ENCODE results near the gene MARK4. TPM values are rescaled to one million over a fixed set of nuclear protein-coding genes. Genes with fewer than 3 reads are reported as not detected.

The MARK4 gene
- total RNA-seq, 1 donor from 2014 or later = 10.8 TPM

DNA sequence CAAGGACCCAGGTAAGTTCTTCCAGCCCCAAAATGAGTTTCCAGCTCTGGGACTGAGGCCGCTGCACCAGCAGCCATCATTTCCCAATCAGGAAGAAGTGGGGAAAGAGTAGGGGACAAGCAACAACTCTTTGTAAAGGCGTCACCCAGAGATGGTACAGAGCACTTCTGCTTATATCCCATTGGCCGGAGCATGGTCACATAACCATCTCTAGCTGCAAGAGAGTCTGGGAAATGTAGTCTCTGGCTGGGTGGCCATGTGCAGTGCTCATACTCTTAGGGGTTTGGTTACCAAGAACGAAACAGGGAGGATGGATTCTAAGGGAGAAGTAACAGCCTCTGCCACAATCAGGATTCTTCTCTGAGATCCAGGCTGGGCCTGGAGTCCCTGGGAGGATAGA, 45.3 kb downstream of the MARK4 start:
- Histone ChIP-seq H3K36me3 (ENCODE audit: control insufficient read depth, insufficient read depth, low read length) (peaks cover 9% of the 10 kb centered on the region), H3K27me3 (ENCODE audit: control insufficient read depth, insufficient read depth, low read length) (no peaks in the 10 kb centered on the region), H3K4me3 (ENCODE audit: low read depth, low read length) (no peak overlapping the region)
- FAIRE-seq (no peak), DNase-seq (ENCODE audit: low read depth) (no peak)
- TF ChIP-seq, protein P1, sequence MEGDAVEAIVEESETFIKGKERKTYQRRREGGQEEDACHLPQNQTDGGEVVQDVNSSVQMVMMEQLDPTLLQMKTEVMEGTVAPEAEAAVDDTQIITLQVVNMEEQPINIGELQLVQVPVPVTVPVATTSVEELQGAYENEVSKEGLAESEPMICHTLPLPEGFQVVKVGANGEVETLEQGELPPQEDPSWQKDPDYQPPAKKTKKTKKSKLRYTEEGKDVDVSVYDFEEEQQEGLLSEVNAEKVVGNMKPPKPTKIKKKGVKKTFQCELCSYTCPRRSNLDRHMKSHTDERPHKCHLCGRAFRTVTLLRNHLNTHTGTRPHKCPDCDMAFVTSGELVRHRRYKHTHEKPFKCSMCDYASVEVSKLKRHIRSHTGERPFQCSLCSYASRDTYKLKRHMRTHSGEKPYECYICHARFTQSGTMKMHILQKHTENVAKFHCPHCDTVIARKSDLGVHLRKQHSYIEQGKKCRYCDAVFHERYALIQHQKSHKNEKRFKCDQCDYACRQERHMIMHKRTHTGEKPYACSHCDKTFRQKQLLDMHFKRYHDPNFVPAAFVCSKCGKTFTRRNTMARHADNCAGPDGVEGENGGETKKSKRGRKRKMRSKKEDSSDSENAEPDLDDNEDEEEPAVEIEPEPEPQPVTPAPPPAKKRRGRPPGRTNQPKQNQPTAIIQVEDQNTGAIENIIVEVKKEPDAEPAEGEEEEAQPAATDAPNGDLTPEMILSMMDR (IDR thresholded peaks at IDR 0.05; ENCODE audit: insufficient read depth, low read length, severe bottlenecking) = no peak

DNA sequence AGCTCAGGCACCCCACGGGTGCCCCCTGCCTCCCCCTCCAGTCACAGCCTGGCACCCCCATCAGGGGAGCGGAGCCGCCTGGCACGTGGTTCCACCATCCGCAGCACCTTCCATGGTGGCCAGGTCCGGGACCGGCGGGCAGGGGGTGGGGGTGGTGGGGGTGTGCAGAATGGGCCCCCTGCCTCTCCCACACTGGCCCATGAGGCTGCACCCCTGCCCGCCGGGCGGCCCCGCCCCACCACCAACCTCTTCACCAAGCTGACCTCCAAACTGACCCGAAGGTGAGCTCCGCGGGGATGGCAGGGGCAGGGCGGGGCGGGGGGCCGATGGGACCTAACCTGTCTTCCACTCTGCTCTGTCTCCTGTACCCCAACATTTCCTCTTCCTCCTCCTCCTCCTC, 46.6 kb downstream of the MARK4 start:
- DNase-seq (ENCODE audit: low read depth) (no peak), FAIRE-seq (no peak)
- no peak overlapping the region for H3K4me3 ChIP-seq (ENCODE audit: low read depth, low read length)
- TF ChIP-seq, protein P1 (IDR thresholded peaks at IDR 0.05; ENCODE audit: insufficient read depth, low read length, severe bottlenecking) = no peak
- H3K27me3 ChIP-seq (ENCODE audit: control insufficient read depth, insufficient read depth, low read length) = no peaks in the 10 kb centered on the region
- H3K36me3 ChIP-seq (ENCODE audit: control insufficient read depth, insufficient read depth, low read length) = peaks cover 8% of the 10 kb centered on the region

DNA sequence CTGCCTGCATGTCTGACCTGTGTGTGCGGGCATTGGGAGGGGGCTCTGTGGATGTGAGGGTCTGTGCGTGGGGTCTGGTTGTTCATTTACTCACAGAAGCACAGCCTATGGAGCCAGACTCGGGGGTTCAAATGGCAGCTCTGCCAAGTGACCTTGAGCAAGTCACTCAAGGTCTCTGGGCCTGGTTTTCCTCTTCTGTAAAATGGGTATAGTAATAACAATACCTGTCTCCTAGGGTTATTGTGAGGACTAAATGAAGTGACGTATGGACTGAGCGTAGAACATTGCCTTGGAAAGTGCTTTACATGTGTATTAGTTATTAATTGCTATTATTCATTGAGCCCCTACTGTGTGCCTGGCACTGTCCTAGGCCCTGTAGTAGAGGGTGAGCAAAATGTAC, 47.2 kb downstream of the MARK4 start:
- peaks cover 8% of the 10 kb centered on the region for H3K36me3 ChIP-seq (ENCODE audit: control insufficient read depth, insufficient read depth, low read length)
- TF ChIP-seq, protein P1 (IDR thresholded peaks at IDR 0.05; ENCODE audit: insufficient read depth, low read length, severe bottlenecking) = no peak
- H3K4me3 ChIP-seq (ENCODE audit: low read depth, low read length) = no peak overlapping the region
- H3K27me3 ChIP-seq (ENCODE audit: control insufficient read depth, insufficient read depth, low read length) = no peaks in the 10 kb centered on the region
- no peak for FAIRE-seq
- no peak for DNase-seq (ENCODE audit: low read depth)

DNA sequence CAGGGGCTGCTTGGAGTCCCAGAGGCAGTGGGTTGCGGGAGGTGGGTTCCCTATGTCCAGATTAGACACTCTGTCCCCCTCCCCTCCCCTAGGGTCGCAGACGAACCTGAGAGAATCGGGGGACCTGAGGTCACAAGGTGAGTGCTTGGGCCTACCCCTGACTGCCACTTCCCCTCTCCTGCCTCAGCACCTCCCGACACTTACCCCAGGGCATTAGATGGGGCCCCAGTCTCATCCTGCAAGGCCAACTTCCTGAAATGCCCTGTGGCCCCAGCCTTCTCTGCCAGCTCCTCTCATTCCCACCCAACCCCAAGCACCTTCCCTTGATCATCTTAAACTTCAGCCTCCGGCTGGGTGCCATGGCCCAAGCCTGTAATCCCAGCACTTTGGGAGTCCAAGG, 48.6 kb downstream of the MARK4 start:
- no peak for DNase-seq (ENCODE audit: low read depth)

DNA sequence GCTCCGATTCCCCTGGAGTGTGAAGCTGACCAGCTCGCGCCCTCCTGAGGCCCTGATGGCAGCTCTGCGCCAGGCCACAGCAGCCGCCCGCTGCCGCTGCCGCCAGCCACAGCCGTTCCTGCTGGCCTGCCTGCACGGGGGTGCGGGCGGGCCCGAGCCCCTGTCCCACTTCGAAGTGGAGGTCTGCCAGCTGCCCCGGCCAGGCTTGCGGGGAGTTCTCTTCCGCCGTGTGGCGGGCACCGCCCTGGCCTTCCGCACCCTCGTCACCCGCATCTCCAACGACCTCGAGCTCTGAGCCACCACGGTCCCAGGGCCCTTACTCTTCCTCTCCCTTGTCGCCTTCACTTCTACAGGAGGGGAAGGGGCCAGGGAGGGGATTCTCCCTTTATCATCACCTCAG, 51.3 kb downstream of the MARK4 start:
- TF ChIP-seq, protein P1 (IDR thresholded peaks at IDR 0.05; ENCODE audit: insufficient read depth, low read length, severe bottlenecking) = no peak
- H3K27me3 ChIP-seq (ENCODE audit: control insufficient read depth, insufficient read depth, low read length) = no peaks in the 10 kb centered on the region
- DNase-seq (ENCODE audit: low read depth) (no peak), FAIRE-seq (no peak)
- no peak overlapping the region for H3K4me3 ChIP-seq (ENCODE audit: low read depth, low read length)
- peaks cover 6% of the 10 kb centered on the region for H3K36me3 ChIP-seq (ENCODE audit: control insufficient read depth, insufficient read depth, low read length)

More for the DNA sequence above, 48.6 kb downstream of the MARK4 start:
- no peak for FAIRE-seq
- TF ChIP-seq, protein P1 (IDR thresholded peaks at IDR 0.05; ENCODE audit: insufficient read depth, low read length, severe bottlenecking) = no peak
- Histone ChIP-seq H3K36me3 (ENCODE audit: control insufficient read depth, insufficient read depth, low read length) (peaks cover 7% of the 10 kb centered on the region), H3K27me3 (ENCODE audit: control insufficient read depth, insufficient read depth, low read length) (no peaks in the 10 kb centered on the region), H3K4me3 (ENCODE audit: low read depth, low read length) (no peak overlapping the region)

DNA sequence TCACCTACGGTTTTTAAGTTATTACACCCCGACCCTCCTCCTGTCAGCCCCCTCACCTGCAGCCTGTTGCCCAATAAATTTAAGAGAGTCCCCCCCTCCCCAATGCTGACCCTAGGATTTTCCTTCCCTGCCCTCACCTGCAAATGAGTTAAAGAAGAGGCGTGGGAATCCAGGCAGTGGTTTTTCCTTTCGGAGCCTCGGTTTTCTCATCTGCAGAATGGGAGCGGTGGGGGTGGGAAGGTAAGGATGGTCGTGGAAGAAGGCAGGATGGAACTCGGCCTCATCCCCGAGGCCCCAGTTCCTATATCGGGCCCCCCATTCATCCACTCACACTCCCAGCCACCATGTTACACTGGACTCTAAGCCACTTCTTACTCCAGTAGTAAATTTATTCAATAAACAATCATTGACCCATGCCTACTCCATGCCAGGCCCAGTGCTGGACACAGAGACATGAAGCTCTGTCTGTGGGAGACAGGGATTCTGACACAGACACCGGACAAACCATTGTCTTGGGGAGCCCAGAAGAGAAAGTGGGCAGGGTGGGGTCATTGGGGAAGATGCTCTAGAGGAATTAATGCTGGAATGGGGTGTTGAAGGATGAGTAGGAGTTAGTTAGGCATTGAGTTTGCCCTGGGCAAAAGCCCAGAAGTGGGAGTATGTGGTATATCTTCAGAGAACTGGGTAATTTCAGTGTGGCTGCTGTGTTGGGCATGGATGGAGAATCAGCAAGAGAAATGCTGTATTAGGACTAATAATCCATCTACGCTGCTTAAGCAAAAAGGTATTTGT, 52.4 kb downstream of the MARK4 start:
- TF ChIP-seq, protein P1 (IDR thresholded peaks at IDR 0.05; ENCODE audit: insufficient read depth, low read length, severe bottlenecking) = no peak
- Histone ChIP-seq H3K4me3 (ENCODE audit: low read depth, low read length) (no peak overlapping the region), H3K27me3 (ENCODE audit: control insufficient read depth, insufficient read depth, low read length) (no peaks in the 10 kb centered on the region), H3K36me3 (ENCODE audit: control insufficient read depth, insufficient read depth, low read length) (peaks cover 6% of the 10 kb centered on the region)
- FAIRE-seq (no peak), DNase-seq (ENCODE audit: low read depth) (no peak)

All from bronchial epithelial cell (primary cell).